Thymus (tissue), 14 donors: ENCODE measurements around the gene PPP1R2. TPM values are rescaled to one million over a fixed set of nuclear protein-coding genes. Genes with fewer than 3 reads are reported as not detected.
"Not testable (repeated sequence)": the region's sequence is repeated elsewhere in the genome, so short reads cannot be mapped to it uniquely, and the experiment has no call there.

Source experiments
- DNase-seq, 9 donors: peaks; one replicate each; pipeline ENCODE4 v3.0.0-alpha.2; 2013; ENCODE audit warnings: low spot score in 9 of 9, low read depth in 6 of 9, missing footprints in 1 of 9
- H3K27ac ChIP-seq, 2 donors: one replicate each; pipeline ENCODE4 v1.5.1; 2013; ENCODE audit warnings: control low read depth in 1 of 2, low read depth in 1 of 2, low read length in 1 of 2, mild to moderate bottlenecking in 1 of 2, moderate library complexity in 1 of 2
- H3K27me3 ChIP-seq, 2 donors: one replicate each; pipeline ENCODE4 v1.5.1; 2013; ENCODE audit warnings: low read length in 1 of 2; ENCODE audit not compliant: control insufficient read depth in 2 of 2, insufficient read depth in 1 of 2
- H3K36me3 ChIP-seq, 2 donors: one replicate each; pipeline ENCODE4 v1.5.1; 2013; ENCODE audit warnings: low read length in 1 of 2, mild to moderate bottlenecking in 1 of 2, moderate library complexity in 1 of 2; ENCODE audit not compliant: control insufficient read depth in 2 of 2, insufficient read depth in 2 of 2
- H3K4me1 ChIP-seq, 2 donors: one replicate each; pipeline ENCODE4 v1.5.1; 2013; ENCODE audit warnings: low read length in 2 of 2; ENCODE audit not compliant: control insufficient read depth in 2 of 2, insufficient read depth in 2 of 2
- H3K4me3 ChIP-seq, 2 donors: one replicate each; pipeline ENCODE4 v1.5.1; 2013; ENCODE audit warnings: low read length in 2 of 2, control low read depth in 1 of 2, mild to moderate bottlenecking in 1 of 2
- H3K9me3 ChIP-seq, 2 donors: one replicate each; pipeline ENCODE4 v1.5.1; 2013; ENCODE audit warnings: low read length in 1 of 2, mild to moderate bottlenecking in 1 of 2; ENCODE audit not compliant: control insufficient read depth in 2 of 2, insufficient read depth in 1 of 2
- WGBS: extraction: QIAGEN DNeasy Blood & Tissue Kit; methylation state at CpG from one replicate; pipeline ENCODE4 v1.1.7; 2013; 5-methylcytosine and 5-hydroxymethylcytosine counted together
- long read RNA-seq, 10 donors: transcript quantifications; one replicate each; lab custom pipeline, GENCODE V29; 2026
- polyA plus RNA-seq: library from polyadenylated mRNA; stranded (reverse); fragments of 200-250 nt; gene quantifications from one replicate; pipeline ENCODE4 v1.2.3, GENCODE V29; 2013
- total RNA-seq: library from RNA; stranded (reverse); fragments of 120-200 nt; gene quantifications from one replicate; pipeline ENCODE4 v1.2.4, GENCODE V29; 2013
- donor health status: healthy.

The PPP1R2 gene
- 58.7 TPM for total RNA-seq
- polyA plus RNA-seq, result 76.1 TPM
- long read RNA-seq, donor 1, partial matches to known transcripts, result 0 of 4 reads
- long read RNA-seq, donor 1, other reads (novel, unspliced or antisense), result 0 of 4 reads
- long read RNA-seq, donor 2, result 0 reads
- long read RNA-seq, donor 3, transcript PPP1R2-206 (6 exons, 3,450 nt), result major isoform, 34 of 53 reads
- long read RNA-seq, donor 3, partial matches to known transcripts, result 12 of 53 reads
- long read RNA-seq, donor 3, other reads (novel, unspliced or antisense), result 0 of 53 reads
- long read RNA-seq, donor 4, transcript PPP1R2-206 (6 exons, 3,450 nt), result major isoform, 14 of 19 reads
- long read RNA-seq, donor 4, partial matches to known transcripts, result 0 of 19 reads
- long read RNA-seq, donor 4, other reads (novel, unspliced or antisense), result 0 of 19 reads
- long read RNA-seq, donor 5, transcript PPP1R2-206 (6 exons, 3,450 nt), result major isoform, 52 of 83 reads
- long read RNA-seq, donor 5, transcript PPP1R2-205 (2 exons, 1,668 nt), result minor isoform, 10 of 83 reads
- long read RNA-seq, donor 5, partial matches to known transcripts, result 17 of 83 reads
- long read RNA-seq, donor 5, other reads (novel, unspliced or antisense), result 0 of 83 reads
- long read RNA-seq, donor 6, transcript PPP1R2-206 (6 exons, 3,450 nt), result major isoform, 28 of 34 reads
- long read RNA-seq, donor 6, partial matches to known transcripts, result 0 of 34 reads
- long read RNA-seq, donor 6, other reads (novel, unspliced or antisense), result 0 of 34 reads
- long read RNA-seq, donor 7, transcript PPP1R2-206 (6 exons, 3,450 nt), result major isoform, 43 of 53 reads
- long read RNA-seq, donor 7, partial matches to known transcripts, result 0 of 53 reads
- long read RNA-seq, donor 7, other reads (novel, unspliced or antisense), result 7 of 53 reads
- long read RNA-seq, donor 8, transcript PPP1R2-206 (6 exons, 3,450 nt), result major isoform, 11 of 13 reads
- long read RNA-seq, donor 8, partial matches to known transcripts, result 0 of 13 reads
- long read RNA-seq, donor 8, other reads (novel, unspliced or antisense), result 0 of 13 reads
- long read RNA-seq, donor 9, transcript PPP1R2-206 (6 exons, 3,450 nt), result major isoform, 20 of 22 reads
- long read RNA-seq, donor 9, partial matches to known transcripts, result 0 of 22 reads
- long read RNA-seq, donor 9, other reads (novel, unspliced or antisense), result 0 of 22 reads
- long read RNA-seq, donor 10, transcript PPP1R2-206 (6 exons, 3,450 nt), result major isoform, 34 of 39 reads
- long read RNA-seq, donor 10, partial matches to known transcripts, result 0 of 39 reads
- long read RNA-seq, donor 10, other reads (novel, unspliced or antisense), result 0 of 39 reads

DNA sequence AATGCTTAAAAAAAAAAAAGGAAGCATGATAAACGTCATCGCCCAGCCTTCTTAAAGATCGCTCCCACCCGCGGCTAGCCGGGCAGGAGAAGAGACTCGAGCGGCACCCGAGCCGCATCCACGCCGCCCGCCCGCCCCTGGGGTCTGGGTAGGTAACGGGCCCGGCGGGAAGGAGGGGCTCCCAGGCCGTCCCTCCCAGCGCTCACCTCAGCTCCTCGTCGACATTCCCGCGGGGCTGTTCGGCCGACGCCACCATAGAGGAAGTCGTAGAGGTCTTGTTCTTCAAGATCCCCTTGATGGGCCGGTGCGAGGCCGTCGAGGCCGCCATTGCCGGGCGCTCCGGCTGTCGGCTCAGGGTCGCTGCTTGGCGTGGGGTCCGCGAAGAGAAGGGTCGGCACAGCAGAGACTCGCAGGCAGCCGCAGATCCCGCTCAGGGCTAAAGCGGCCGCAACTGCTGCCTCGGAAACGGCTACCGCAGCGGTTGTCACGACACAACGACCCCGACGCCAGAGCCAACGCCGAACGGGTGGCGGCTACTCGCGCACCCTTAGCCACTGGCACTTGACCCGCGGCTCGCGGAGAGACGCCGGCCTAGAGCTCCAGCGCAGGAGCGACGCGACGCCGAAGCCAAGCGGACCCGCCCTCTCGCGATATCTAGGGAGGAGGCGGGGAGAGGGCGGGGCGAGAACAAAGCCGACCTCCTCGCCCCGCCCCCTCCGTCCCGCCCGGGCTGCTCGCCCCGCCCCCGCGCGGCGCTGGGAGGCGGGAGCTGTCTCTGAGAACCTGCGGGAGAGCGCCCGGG, at the start of gene PPP1R2:
PPP1R2 (minus strand) TSS at position 628 of the 802 bp plus-strand sequence; CDS start at position 328, 300 bp downstream.
- peaks cover 30 to 58% of the 10 kb centered on the region in 2 donors for H3K4me1 ChIP-seq
- WGBS, result under 1% methylated on average over 95 of the region's 95 CpGs

DNA sequence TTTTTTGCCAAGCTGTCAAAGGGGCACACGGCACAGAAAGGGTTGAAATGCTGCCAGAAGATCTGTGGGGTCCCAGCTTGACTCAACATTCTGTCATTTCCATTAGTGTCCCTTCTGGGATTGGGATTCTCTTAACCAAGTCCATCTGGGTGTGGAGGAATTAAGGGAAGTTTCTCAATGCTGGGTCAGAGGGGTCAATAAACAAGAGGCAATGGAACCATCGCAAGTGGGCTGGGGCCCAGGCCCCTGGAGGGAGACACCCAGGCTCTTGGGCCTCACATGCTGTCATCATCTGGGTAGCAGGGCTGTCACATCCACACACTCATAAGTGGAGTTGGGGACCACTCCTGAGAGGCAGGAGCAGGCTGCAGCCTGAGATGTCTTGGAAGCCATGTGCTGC, 48.7 kb upstream of the PPP1R2 start:
- Histone ChIP-seq H3K4me1 (peaks cover 0 to 18% of the 10 kb centered on the region in 2 donors), H3K27ac (no peak overlapping the region), H3K4me3 (no peak overlapping the region), H3K9me3 (no peaks in the 10 kb centered on the region), H3K27me3 (no peaks in the 10 kb centered on the region), H3K36me3 (no peaks in the 10 kb centered on the region)
- no peak for DNase-seq
- 90% methylated on average over 2 of the region's 2 CpGs for WGBS

More for the DNA sequence above, at the start of gene PPP1R2:
- Histone ChIP-seq H3K27ac (peak within 1 kb of the TSS; percentile 87 to 93), H3K9me3 (no peaks in the 10 kb centered on the region), H3K36me3 (peaks cover 0 to 7% of the 10 kb centered on the region in 2 donors), H3K27me3 (no peaks in the 10 kb centered on the region), H3K4me3 (peak within 1 kb of the TSS; percentile 72 to 93)
- DNase-seq, result peak in 8 of 9 donors; percentile 79 to 95 (median 91)

DNA sequence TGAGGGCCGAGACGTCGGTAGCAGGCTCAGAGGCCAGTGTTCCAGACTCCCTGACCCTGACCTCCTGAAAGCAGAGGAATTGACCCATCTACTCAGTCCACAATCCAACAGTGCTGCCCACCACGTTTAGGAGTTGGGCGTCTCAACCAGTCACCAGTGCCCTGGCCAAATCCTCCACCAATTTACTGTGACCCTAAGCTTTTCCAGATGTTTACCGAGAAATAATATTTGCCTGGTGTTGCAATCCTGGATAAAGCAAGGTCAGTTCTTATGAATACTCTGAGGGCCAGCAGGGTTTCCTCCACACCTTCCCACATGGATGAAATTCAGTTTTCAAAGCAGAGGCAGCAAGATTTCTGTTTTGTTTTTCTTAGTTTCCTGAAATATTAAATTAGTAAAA, 48.1 kb upstream of the PPP1R2 start:
- 90% methylated on average over 6 of the region's 6 CpGs for WGBS
- H3K27me3 ChIP-seq, result no peaks in the 10 kb centered on the region
- H3K4me3 ChIP-seq, result no peak overlapping the region
- DNase-seq, result no peak
- H3K9me3 ChIP-seq, result no peaks in the 10 kb centered on the region
- peaks cover 0 to 21% of the 10 kb centered on the region in 2 donors for H3K4me1 ChIP-seq
- no peak overlapping the region for H3K27ac ChIP-seq
- no peaks in the 10 kb centered on the region for H3K36me3 ChIP-seq

DNA sequence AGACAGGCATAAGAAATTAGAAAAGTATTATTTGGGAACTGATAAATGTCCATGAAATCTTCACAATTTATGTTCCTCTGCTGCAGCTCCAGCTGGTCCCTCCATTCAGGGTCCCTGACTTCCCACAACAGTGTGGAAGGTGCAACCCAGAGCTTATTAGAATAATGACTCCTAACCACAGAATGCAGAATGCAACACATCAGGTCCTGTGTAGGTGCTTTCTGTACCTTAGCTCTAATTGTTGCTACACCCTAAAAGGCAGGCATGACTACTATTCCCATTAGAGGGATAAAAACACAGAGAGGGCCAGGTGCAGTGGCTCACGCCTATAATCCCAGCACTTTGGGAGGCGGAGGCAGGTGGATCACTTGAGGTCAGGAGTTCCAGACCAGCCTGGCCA, 47.3 kb upstream of the PPP1R2 start:
- DNase-seq, H3K27ac ChIP-seq, H3K36me3 ChIP-seq, H3K4me3 ChIP-seq, H3K9me3 ChIP-seq, H3K27me3 ChIP-seq: not testable (repeated sequence)
- H3K4me1 ChIP-seq, result peaks cover 0 to 21% of the 10 kb centered on the region in 2 donors
- 99% methylated on average over 2 of the region's 2 CpGs for WGBS

DNA sequence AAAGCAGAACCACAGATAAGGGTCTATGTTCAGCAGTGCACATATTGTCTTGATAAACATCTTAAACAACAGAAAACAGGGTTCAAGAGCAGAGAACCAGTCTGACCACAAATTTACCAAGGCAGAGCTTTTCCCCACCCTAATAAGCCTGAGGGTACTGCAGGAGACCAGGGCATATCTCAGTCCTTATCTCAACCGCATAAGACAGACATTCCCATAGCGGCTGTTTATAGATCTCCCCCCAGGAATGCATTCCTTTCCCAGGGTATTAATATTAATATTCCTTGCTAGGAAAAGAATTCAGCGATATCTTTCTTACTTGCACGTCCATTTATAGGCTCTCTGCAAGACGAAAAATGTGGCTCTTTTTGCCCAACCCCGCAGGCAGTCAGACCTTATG, 46.7 kb upstream of the PPP1R2 start:
- WGBS, result 98% methylated on average over 6 of the region's 6 CpGs
- not testable (repeated sequence) for DNase-seq, H3K27ac ChIP-seq, H3K27me3 ChIP-seq, H3K9me3 ChIP-seq, H3K36me3 ChIP-seq, H3K4me3 ChIP-seq
- peaks cover 0 to 21% of the 10 kb centered on the region in 2 donors for H3K4me1 ChIP-seq

DNA sequence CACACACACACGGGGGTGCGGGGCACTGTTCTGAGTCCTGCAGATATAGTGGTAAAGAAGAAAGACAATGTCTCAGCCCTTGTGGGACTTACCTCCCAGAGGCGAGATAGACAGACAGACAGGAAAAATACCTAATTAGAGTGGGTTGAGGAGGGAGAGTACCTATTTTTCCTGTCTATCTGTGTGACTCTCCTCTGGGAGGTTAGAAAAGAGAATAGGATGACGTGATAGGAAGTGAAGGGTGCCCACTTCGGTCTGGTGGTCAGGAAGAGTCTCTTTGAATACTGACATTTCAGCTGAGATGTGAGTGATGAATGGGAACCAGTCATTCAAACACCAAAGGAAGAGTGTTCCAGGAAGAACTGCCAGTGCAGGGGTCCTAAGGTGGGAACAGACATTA, 44.7 kb upstream of the PPP1R2 start:
- WGBS, result 83% methylated on average over 5 of the region's 5 CpGs
- H3K27me3 ChIP-seq, result no peaks in the 10 kb centered on the region
- no peak for DNase-seq
- H3K36me3 ChIP-seq, result no peaks in the 10 kb centered on the region
- H3K4me3 ChIP-seq, result no peak overlapping the region
- no peak overlapping the region for H3K27ac ChIP-seq
- peaks cover 0 to 21% of the 10 kb centered on the region in 2 donors for H3K4me1 ChIP-seq
- H3K9me3 ChIP-seq, result no peaks in the 10 kb centered on the region

DNA sequence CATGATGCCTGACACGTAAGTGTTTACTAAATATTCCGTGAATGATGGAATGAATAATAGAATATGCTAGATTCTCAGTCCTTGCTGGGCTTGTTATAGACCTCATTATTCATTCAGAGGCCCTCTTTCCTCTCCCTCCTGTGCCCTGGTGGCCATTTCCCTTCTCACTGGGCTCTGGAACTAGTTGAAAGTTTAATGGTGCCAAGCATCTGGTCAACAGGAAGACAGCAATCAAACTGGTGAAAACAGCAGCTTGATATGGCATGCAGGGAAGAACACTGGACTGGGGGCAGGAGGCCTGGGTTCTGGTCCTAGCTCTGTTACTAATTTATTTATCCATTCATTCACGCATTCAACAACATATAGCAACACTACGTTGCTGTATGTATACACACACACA, 44.3 kb upstream of the PPP1R2 start:
- peaks cover 0 to 21% of the 10 kb centered on the region in 2 donors for H3K4me1 ChIP-seq
- 93% methylated on average over 4 of the region's 4 CpGs for WGBS
- no peak overlapping the region for H3K4me3 ChIP-seq
- DNase-seq, result no peak
- H3K27me3 ChIP-seq, result no peaks in the 10 kb centered on the region
- no peak overlapping the region for H3K27ac ChIP-seq
- no peaks in the 10 kb centered on the region for H3K36me3 ChIP-seq
- H3K9me3 ChIP-seq, result no peaks in the 10 kb centered on the region

DNA sequence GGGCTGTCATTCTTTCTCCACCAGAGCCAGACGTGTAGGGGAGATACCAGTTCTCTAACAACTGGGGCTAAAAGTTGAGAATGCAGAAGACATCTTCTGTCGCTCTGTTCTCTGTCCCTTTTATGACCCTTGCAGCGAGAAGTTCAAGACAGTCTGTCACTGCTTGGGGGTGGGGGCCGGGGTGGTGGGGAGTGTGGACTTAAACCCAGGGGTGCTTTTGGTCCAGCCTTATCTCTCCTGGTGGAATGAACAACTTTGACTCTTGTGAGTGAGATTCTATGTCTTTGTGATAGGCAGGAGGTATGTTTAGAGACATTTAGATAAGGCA, 41.4 kb upstream of the PPP1R2 start:
- Histone ChIP-seq H3K4me1 (peaks cover 0 to 21% of the 10 kb centered on the region in 2 donors), H3K9me3 (no peaks in the 10 kb centered on the region), H3K4me3 (no peak overlapping the region), H3K27ac (no peak overlapping the region), H3K27me3 (no peaks in the 10 kb centered on the region), H3K36me3 (no peaks in the 10 kb centered on the region)
- DNase-seq, result no peak
- WGBS, result 94% methylated on average over 4 of the region's 4 CpGs
